SK-N-SH (cell line): ENCODE measurements around the gene BANF1. TPM values are rescaled to one million over a fixed set of nuclear protein-coding genes. Genes with fewer than 3 reads are reported as not detected.

Experiments used
- CTCF ChIA-PET: fragments of 300-600, 350-600 bp; formaldehyde crosslinking; extraction: SDS; loops from one replicate; lab custom pipeline; 2021; lab: Yijun Ruan, JAX
- POLR2A ChIA-PET: fragments of 350-600 bp; sonication (Branson Sonifier 250); formaldehyde crosslinking; extraction: SDS; loops from one replicate; lab custom pipeline; 2020; ENCODE audit warnings: antibody characterized with exemption, inconsistent platforms; lab: Yijun Ruan, JAX
- DNase-seq: peaks from one replicate; pipeline ENCODE4 v3.0.0; 2012
- H2AFZ ChIP-seq: fragments of 200-600 bp; sonication (generic); 2 replicates; pipeline ENCODE4 v1.8.1; 2016; ENCODE audit warnings: antibody characterized with exemption, mild to moderate bottlenecking, low read depth
- H3F3A ChIP-seq: fragments of 200-600 bp; sonication (generic); replicated peaks from 2 replicates; pipeline ENCODE3; 2016; ENCODE audit warnings: antibody characterized with exemption, mild to moderate bottlenecking; ENCODE audit not compliant: insufficient read depth
- H3K27ac ChIP-seq, 2 experiments: fragments of 200-500 bp in 1 of 2; fragments of 200-600 bp in 1 of 2; sonication (Bioruptor generic) in 1 of 2; sonication (generic), shearing (Covaris generic) in 1 of 2; 2 replicates each; pipeline versions ENCODE4 v1.5.1 to v1.6.1; 2014 to 2016; ENCODE audit warnings: low read depth in 2 of 2, inconsistent platforms in 1 of 2, low read length in 1 of 2, mild to moderate bottlenecking in 1 of 2, mixed read lengths in 1 of 2
- H3K27me3 ChIP-seq: fragments of 200-600 bp; sonication (generic), shearing (Covaris generic); 2 replicates; pipeline ENCODE4 v1.6.1; 2016; ENCODE audit warnings: mixed run types; ENCODE audit not compliant: insufficient read depth
- H3K36me3 ChIP-seq, 2 experiments: fragments of 200-500 bp in 1 of 2; fragments of 200-600 bp in 1 of 2; sonication (Bioruptor generic) in 1 of 2; sonication (generic) in 1 of 2; replicated peaks in 1 of 2; 2 replicates each; pipeline versions ENCODE3 to v1.5.1; 2014 to 2016; ENCODE audit warnings: low read length in 1 of 2, mild to moderate bottlenecking in 1 of 2; ENCODE audit not compliant: insufficient read depth in 2 of 2, control insufficient read depth in 1 of 2
- H3K4me1 ChIP-seq, 2 experiments: fragments of 200-500 bp in 1 of 2; fragments of 200-600 bp in 1 of 2; sonication (Bioruptor generic) in 1 of 2; sonication (generic), shearing (Covaris generic) in 1 of 2; 2 replicates each; pipeline versions ENCODE4 v1.5.1 to v1.6.1; 2014 to 2016; ENCODE audit warnings: low read depth in 1 of 2, low read length in 1 of 2, mixed run types in 1 of 2; ENCODE audit not compliant: insufficient read depth in 2 of 2, control insufficient read depth in 1 of 2
- H3K4me2 ChIP-seq: fragments of 200-600 bp; sonication (generic), shearing (Covaris generic); 2 replicates; pipeline ENCODE4 v1.6.1; 2017; ENCODE audit warnings: mixed run types
- H3K4me3 ChIP-seq, 2 experiments: fragments of 200-500 bp in 1 of 2; fragments of 200-600 bp in 1 of 2; sonication (Bioruptor generic) in 1 of 2; sonication (generic), shearing (Covaris generic) in 1 of 2; 2 replicates each; pipeline versions ENCODE4 v1.5.1 to v1.8.1; 2014 to 2016; ENCODE audit warnings: low read depth in 2 of 2, inconsistent platforms in 1 of 2, low read length in 1 of 2, mild to moderate bottlenecking in 1 of 2, mixed read lengths in 1 of 2, moderate library complexity in 1 of 2
- H3K79me2 ChIP-seq: fragments of 200-600 bp; sonication (generic); 2 replicates; pipeline ENCODE4 v1.8.1; 2017; ENCODE audit warnings: mild to moderate bottlenecking; ENCODE audit not compliant: insufficient read depth
- H3K9ac ChIP-seq: fragments of 200-600 bp; sonication (generic); 2 replicates; pipeline ENCODE4 v1.6.1; 2017; ENCODE audit warnings: mixed run types
- H3K9me2 ChIP-seq: fragments of 200-600 bp; sonication (generic); 2 replicates; pipeline ENCODE4 v1.6.1; 2017; ENCODE audit warnings: mixed run types
- H3K9me3 ChIP-seq: fragments of 200-600 bp; sonication (generic); 2 replicates; pipeline ENCODE4 v1.6.1; 2017; ENCODE audit warnings: mixed run types, mild to moderate bottlenecking, moderate library complexity
- H4K20me1 ChIP-seq: fragments of 200-600 bp; sonication (generic); 2 replicates; pipeline ENCODE4 v1.6.1; 2017; ENCODE audit warnings: mild to moderate bottlenecking, mixed run types; ENCODE audit not compliant: insufficient read depth
- CHD2 ChIP-seq: fragments of 150-350 bp; IDR thresholded peaks from 2 replicates; pipeline ENCODE4 v1.6.1; 2018; ENCODE audit warnings: low read length; ENCODE audit not compliant: partially characterized antibody
- ELF1 ChIP-seq: IDR thresholded peaks from 2 replicates; pipeline ENCODE4 v1.4.0; 2012
- RAD21 ChIP-seq: IDR thresholded peaks from 2 replicates; pipeline ENCODE4 v1.6.1; 2012; ENCODE audit warnings: mild to moderate bottlenecking, low read length
- RCOR1 ChIP-seq: fragments of 150-350 bp; IDR thresholded peaks from 2 replicates; pipeline ENCODE4 v1.6.1; 2017; ENCODE audit warnings: antibody characterized with exemption, low read length
- REST ChIP-seq: IDR thresholded peaks from 2 replicates; pipeline ENCODE4 v1.6.1; 2012; ENCODE audit warnings: mild to moderate bottlenecking, low read depth, low read length, moderate library complexity
- RXRA ChIP-seq: IDR thresholded peaks from 2 replicates; pipeline ENCODE4 v1.4.0; 2012; ENCODE audit warnings: low read depth, mild to moderate bottlenecking, borderline replicate concordance
- SMC3 ChIP-seq: IDR thresholded peaks from 2 replicates; pipeline ENCODE4 v1.6.1; 2012; ENCODE audit warnings: low read depth, low read length, improper control_type of control experiment
- WGBS: methylation state at CpG from one replicate; pipeline ENCODE4 v1.1.6; 2017; ENCODE audit warnings: low lambda C conversion rate; 5-methylcytosine and 5-hydroxymethylcytosine counted together
- polyA plus RNA-seq, 3 experiments: library from polyadenylated mRNA; depleted of rRNA; stranded (reverse); fragments of >200 nt; gene quantifications; 2 replicates each; pipeline ENCODE4 v1.2.3, GENCODE V29; 2012
- TF ChIP-seq, protein P1 (sequence below): fragments of 200-600 bp; sonication (generic); IDR thresholded peaks from 2 replicates; pipeline ENCODE4 v1.6.1; 2017; ENCODE audit warnings: antibody characterized with exemption, mild to moderate bottlenecking, moderate library complexity

Gene BANF1
- polyA plus RNA-seq, 1 of the 3 experiments (the other 2 are of a cell fraction) = 382 TPM

DNA sequence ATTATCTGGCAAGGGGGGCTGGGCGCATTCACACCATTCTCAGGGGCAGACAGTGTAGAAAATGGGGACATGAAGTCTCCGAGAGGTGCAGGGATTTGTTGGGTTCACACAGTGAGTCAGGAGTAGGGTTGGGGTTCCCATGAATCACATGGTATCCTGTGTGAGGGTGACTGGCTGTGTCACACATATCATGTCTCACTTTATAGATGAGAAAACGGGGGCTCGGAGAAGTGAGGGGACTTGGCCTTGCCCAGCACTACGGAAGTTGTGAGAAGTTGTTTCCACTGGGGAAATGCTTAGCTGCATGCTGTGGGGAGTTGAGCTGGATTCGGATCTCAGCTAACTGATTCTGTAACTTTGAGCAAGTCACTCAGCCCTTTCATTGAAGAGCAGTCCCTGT lies 42.5 kb downstream of the BANF1 start:
- H3K27me3 ChIP-seq = no peaks in the 10 kb centered on the region
- 67% methylated on average over 6 of the region's 6 CpGs for WGBS
- H3K79me2 ChIP-seq = no peaks in the 10 kb centered on the region
- H3K27ac ChIP-seq = no peak overlapping the region
- H4K20me1 ChIP-seq = no peaks in the 10 kb centered on the region
- no peak overlapping the region for H2AFZ ChIP-seq
- POLR2A ChIA-PET = interaction anchor here (0.6 to 2.0 kb wide), 4 partner anchors 10 to 42 kb away, joined by 3 to 11 read pairs (median 6); partner anchors contain the start of genes BANF1 and EIF1AD
- CTCF ChIA-PET = interaction anchor here (0.6 to 5.8 kb wide), 23 partner anchors 9 to 1113 kb away, joined by 3 to 46 read pairs (median 6); partner anchors contain the start of genes FIBP and PACS1
- peaks cover 0 to 6% of the 10 kb centered on the region in 2 experiments for H3K36me3 ChIP-seq
- H3K9me3 ChIP-seq = no peaks in the 10 kb centered on the region
- DNase-seq = no peak
- peak overlapping the region in 1 of 2 experiments; percentile 53; a peak in 1 of 4 replicates for H3K4me3 ChIP-seq
- no peak for TF ChIP-seq RCOR1
- no peak for TF ChIP-seq RXRA
- peaks cover 12% of the 10 kb centered on the region for H3F3A ChIP-seq
- H3K4me1 ChIP-seq = peaks cover 6 to 30% of the 10 kb centered on the region in 2 experiments; a peak in 1 of 4 replicates
- no peak overlapping the region for H3K4me2 ChIP-seq
- no peaks in the 10 kb centered on the region for H3K9me2 ChIP-seq
- no peak overlapping the region for H3K9ac ChIP-seq

DNA sequence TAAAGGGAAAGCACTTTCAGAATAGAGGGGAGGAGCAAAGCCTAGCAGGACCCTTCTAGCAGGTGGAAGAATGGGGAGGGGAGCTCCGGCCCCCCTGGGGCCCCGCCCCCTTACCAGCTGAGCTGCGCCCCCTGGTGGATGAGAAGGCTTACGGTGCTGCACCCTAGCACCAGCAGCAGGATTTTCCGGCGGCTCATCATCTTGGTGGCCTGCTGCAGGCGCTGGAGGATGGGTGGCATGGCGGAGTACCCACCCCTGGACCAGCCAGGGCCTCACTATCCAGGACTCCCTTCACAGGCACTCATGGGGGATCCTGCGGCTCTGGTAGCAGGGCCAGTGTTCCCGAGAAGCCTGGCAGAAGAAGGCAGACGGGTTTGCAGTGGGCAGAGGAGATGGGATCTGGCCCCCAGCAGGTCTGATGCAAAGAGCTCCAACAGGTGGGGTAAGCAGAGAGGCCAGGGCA lies 42.9 kb downstream of the BANF1 start:
- H3K27me3 ChIP-seq = no peaks in the 10 kb centered on the region
- peaks cover 0 to 6% of the 10 kb centered on the region in 2 experiments for H3K36me3 ChIP-seq
- H3K9me2 ChIP-seq = no peaks in the 10 kb centered on the region
- H4K20me1 ChIP-seq = no peaks in the 10 kb centered on the region
- H3K27ac ChIP-seq = peak overlapping the region in 1 of 2 experiments; percentile 22; a peak in 1 of 4 replicates
- H3K79me2 ChIP-seq = no peaks in the 10 kb centered on the region
- peak overlapping the region in 1 of 2 experiments; percentile 53; a peak in 1 of 4 replicates for H3K4me3 ChIP-seq
- no peak overlapping the region for H3K4me2 ChIP-seq
- 21% methylated on average over 4 of the region's 11 CpGs for WGBS
- POLR2A ChIA-PET = interaction anchor here (0.6 to 2.0 kb wide), 4 partner anchors 10 to 43 kb away, joined by 3 to 11 read pairs (median 6); partner anchors contain the start of genes BANF1 and EIF1AD
- no peak overlapping the region for H3K9ac ChIP-seq
- no peaks in the 10 kb centered on the region for H3K9me3 ChIP-seq
- DNase-seq = peak; percentile 97
- H3F3A ChIP-seq = peaks cover 12% of the 10 kb centered on the region
- TF ChIP-seq REST (no peak), ELF1 (no peak), SMC3 (peak; percentile 48), RAD21 (peak; percentile 45), RCOR1 (peak; percentile 51; the same call in 1 of the 2 replicates), CHD2 (peak; percentile 78)
- TF ChIP-seq, protein P1, sequence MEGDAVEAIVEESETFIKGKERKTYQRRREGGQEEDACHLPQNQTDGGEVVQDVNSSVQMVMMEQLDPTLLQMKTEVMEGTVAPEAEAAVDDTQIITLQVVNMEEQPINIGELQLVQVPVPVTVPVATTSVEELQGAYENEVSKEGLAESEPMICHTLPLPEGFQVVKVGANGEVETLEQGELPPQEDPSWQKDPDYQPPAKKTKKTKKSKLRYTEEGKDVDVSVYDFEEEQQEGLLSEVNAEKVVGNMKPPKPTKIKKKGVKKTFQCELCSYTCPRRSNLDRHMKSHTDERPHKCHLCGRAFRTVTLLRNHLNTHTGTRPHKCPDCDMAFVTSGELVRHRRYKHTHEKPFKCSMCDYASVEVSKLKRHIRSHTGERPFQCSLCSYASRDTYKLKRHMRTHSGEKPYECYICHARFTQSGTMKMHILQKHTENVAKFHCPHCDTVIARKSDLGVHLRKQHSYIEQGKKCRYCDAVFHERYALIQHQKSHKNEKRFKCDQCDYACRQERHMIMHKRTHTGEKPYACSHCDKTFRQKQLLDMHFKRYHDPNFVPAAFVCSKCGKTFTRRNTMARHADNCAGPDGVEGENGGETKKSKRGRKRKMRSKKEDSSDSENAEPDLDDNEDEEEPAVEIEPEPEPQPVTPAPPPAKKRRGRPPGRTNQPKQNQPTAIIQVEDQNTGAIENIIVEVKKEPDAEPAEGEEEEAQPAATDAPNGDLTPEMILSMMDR = peak; percentile 86
- no peak overlapping the region for H2AFZ ChIP-seq
- CTCF ChIA-PET = interaction anchor here (0.6 to 5.8 kb wide), 29 partner anchors 9 to 1113 kb away, joined by 3 to 46 read pairs (median 5); partner anchors contain the start of genes BANF1, FIBP and PACS1
- peaks cover 6 to 32% of the 10 kb centered on the region in 2 experiments; a peak in 1 of 4 replicates for H3K4me1 ChIP-seq
